Rectal smooth muscle tissue (tissue), 1 donor: Measurements from ENCODE around the gene ZEB2.

Experiments used
- H3K27ac ChIP-seq: one replicate; pipeline ENCODE4 v1.7.0; 2013; ENCODE audit warnings: low read depth, low read length, inconsistent platforms
- H3K27me3 ChIP-seq: one replicate; pipeline ENCODE4 v1.7.0; 2013; ENCODE audit warnings: low read length; ENCODE audit not compliant: control insufficient read depth, insufficient read depth
- H3K36me3 ChIP-seq: one replicate; pipeline ENCODE4 v1.7.0; 2013; ENCODE audit warnings: low read length; ENCODE audit not compliant: control insufficient read depth, insufficient read depth
- H3K4me1 ChIP-seq: one replicate; pipeline ENCODE4 v1.7.0; 2013; ENCODE audit warnings: low read length; ENCODE audit not compliant: control insufficient read depth, insufficient read depth
- H3K4me3 ChIP-seq: one replicate; pipeline ENCODE4 v1.7.0; 2013; ENCODE audit warnings: low read length
- H3K9ac ChIP-seq: one replicate; pipeline ENCODE4 v1.7.0; 2013; ENCODE audit warnings: low read length

The ZEB2 gene

GRCh38 chr2:144516411-144516980 lies 3.4 kb downstream of the ZEB2 start:
- Histone ChIP-seq H3K36me3 (no peaks in the 10 kb centered on the region), H3K27me3 (no peaks in the 10 kb centered on the region), H3K9ac (no peak overlapping the region), H3K4me3 (peak overlapping the region; percentile 62), H3K4me1 (no peaks in the 10 kb centered on the region), H3K27ac (peak overlapping the region; percentile 76)

- H3K36me3 ChIP-seq, result no peaks in the 10 kb centered on the region
These were observed 4.1 kb downstream of the ZEB2 start for GRCh38 chr2:144515696-144516410.

GRCh38 chr2:144515099-144515695 lies 4.7 kb downstream of the ZEB2 start:
- no peak overlapping the region for H3K9ac ChIP-seq
- peak overlapping the region; percentile 62 for H3K4me3 ChIP-seq
- H3K4me1 ChIP-seq, result no peaks in the 10 kb centered on the region
- peak overlapping the region; percentile 76 for H3K27ac ChIP-seq
- no peaks in the 10 kb centered on the region for H3K27me3 ChIP-seq
- H3K36me3 ChIP-seq, result no peaks in the 10 kb centered on the region

More at GRCh38 chr2:144515696-144516410, 4.1 kb downstream of the ZEB2 start:
- H3K27ac ChIP-seq, result peak overlapping the region; percentile 76
- H3K27me3 ChIP-seq, result no peaks in the 10 kb centered on the region
- H3K9ac ChIP-seq, result no peak overlapping the region
- no peaks in the 10 kb centered on the region for H3K4me1 ChIP-seq
- H3K4me3 ChIP-seq, result peak overlapping the region; percentile 62

- H3K4me3 ChIP-seq, result peak overlapping the region; percentile 62
- no peaks in the 10 kb centered on the region for H3K27me3 ChIP-seq
- no peak overlapping the region for H3K9ac ChIP-seq
- no peaks in the 10 kb centered on the region for H3K36me3 ChIP-seq
- no peaks in the 10 kb centered on the region for H3K4me1 ChIP-seq
- H3K27ac ChIP-seq, result peak overlapping the region; percentile 76
These were observed 5.3 kb downstream of the ZEB2 start for GRCh38 chr2:144514616-144515091.

- no peaks in the 10 kb centered on the region for H3K27me3 ChIP-seq
- peak overlapping the region; percentile 2 for H3K9ac ChIP-seq
- H3K27ac ChIP-seq, result peak overlapping the region; percentile 52
- H3K36me3 ChIP-seq, result no peaks in the 10 kb centered on the region
- H3K4me3 ChIP-seq, result peak overlapping the region; percentile 62
- no peaks in the 10 kb centered on the region for H3K4me1 ChIP-seq
These were observed 6.4 kb downstream of the ZEB2 start for GRCh38 chr2:144513388-144514101.

- Histone ChIP-seq H3K4me3 (peak overlapping the region; percentile 62), H3K9ac (no peak overlapping the region), H3K27ac (peak overlapping the region; percentile 52), H3K27me3 (no peaks in the 10 kb centered on the region), H3K36me3 (no peaks in the 10 kb centered on the region), H3K4me1 (no peaks in the 10 kb centered on the region)
These were observed 7.0 kb downstream of the ZEB2 start for GRCh38 chr2:144512891-144513351.

GRCh38 chr2:144512470-144512869 lies 7.4 kb downstream of the ZEB2 start:
- Histone ChIP-seq H3K27ac (peak overlapping the region; percentile 52), H3K4me1 (no peaks in the 10 kb centered on the region), H3K27me3 (no peaks in the 10 kb centered on the region), H3K4me3 (peak overlapping the region; percentile 62), H3K36me3 (no peaks in the 10 kb centered on the region), H3K9ac (no peak overlapping the region)

GRCh38 chr2:144511937-144512336 lies 8.0 kb downstream of the ZEB2 start:
- Histone ChIP-seq H3K4me1 (no peaks in the 10 kb centered on the region), H3K27me3 (no peaks in the 10 kb centered on the region), H3K36me3 (no peaks in the 10 kb centered on the region), H3K9ac (no peak overlapping the region), H3K27ac (peak overlapping the region; percentile 56), H3K4me3 (peak overlapping the region; percentile 23)

- Histone ChIP-seq H3K27ac (no peak overlapping the region), H3K27me3 (no peaks in the 10 kb centered on the region), H3K36me3 (no peaks in the 10 kb centered on the region), H3K9ac (no peak overlapping the region), H3K4me1 (no peaks in the 10 kb centered on the region), H3K4me3 (peak overlapping the region; percentile 30)
These were observed 8.6 kb downstream of the ZEB2 start for GRCh38 chr2:144511226-144511810.

GRCh38 chr2:144510294-144510991 lies 9.5 kb downstream of the ZEB2 start:
- H3K27me3 ChIP-seq, result no peaks in the 10 kb centered on the region
- no peak overlapping the region for H3K9ac ChIP-seq
- peak overlapping the region; percentile 25 for H3K27ac ChIP-seq
- H3K36me3 ChIP-seq, result no peaks in the 10 kb centered on the region
- H3K4me1 ChIP-seq, result peaks cover 2% of the 10 kb centered on the region
- peak overlapping the region; percentile 30 for H3K4me3 ChIP-seq

GRCh38 chr2:144509879-144510221 lies 10.1 kb downstream of the ZEB2 start:
- no peaks in the 10 kb centered on the region for H3K36me3 ChIP-seq
- H3K9ac ChIP-seq, result no peak overlapping the region
- no peak overlapping the region for H3K4me3 ChIP-seq
- peaks cover 4% of the 10 kb centered on the region for H3K4me1 ChIP-seq
- H3K27ac ChIP-seq, result peak overlapping the region; percentile 25
- H3K27me3 ChIP-seq, result no peaks in the 10 kb centered on the region
